ENCODE measurements around the gene TRAPPC10.

The TRAPPC10 gene

GRCh38 chr21:43982489-43983078 lies 29.5 kb upstream of the TRAPPC10 start:
- H3K27ac ChIP-seq, result no peak overlapping the region
- DNase-seq (ENCODE audit: low read depth, low spot score), result no peak

- DNase-seq (ENCODE audit: low read depth, low spot score), result no peak
- no peak overlapping the region for H3K27ac ChIP-seq
Measured at GRCh38 chr21:43983390-43983789, 28.7 kb upstream of the TRAPPC10 start.

DNA sequence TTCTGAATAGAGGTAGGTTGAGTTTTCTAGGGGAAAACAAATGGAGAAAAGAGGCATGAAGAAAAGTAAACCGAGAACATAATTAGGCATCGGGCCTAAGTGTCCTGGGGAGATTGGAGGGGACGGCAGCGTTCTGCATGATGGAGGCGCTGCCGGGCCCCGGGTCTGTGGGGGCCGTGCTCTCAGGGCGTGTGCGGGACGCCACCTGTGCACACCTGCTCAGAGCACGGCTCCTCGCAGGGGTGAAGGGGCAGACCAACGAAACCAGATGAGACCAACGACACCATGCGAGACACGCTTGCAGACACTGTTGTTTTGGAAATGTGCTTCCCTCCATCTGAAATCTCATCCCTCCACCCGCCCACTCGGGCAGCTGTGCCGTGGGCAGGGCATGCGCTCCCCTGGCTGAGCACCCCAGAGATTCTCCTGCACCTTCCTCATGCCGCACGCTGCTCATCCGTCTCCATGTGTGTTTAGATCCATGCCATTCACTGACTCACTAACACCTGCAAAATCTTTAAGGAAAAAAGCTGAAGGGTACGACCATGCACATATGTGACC lies 28.2 kb upstream of the TRAPPC10 start:
- H3K27ac ChIP-seq, result no peak overlapping the region
- DNase-seq (ENCODE audit: low read depth, low spot score), result no peak

- DNase-seq (ENCODE audit: low read depth, low spot score), result no peak
- H3K27ac ChIP-seq, result no peak overlapping the region
Measured at GRCh38 chr21:43984905-43985689, 27.0 kb upstream of the TRAPPC10 start.

- DNase-seq (ENCODE audit: low read depth, low spot score), result no peak
Measured at GRCh38 chr21:43985690-43986251, 26.3 kb upstream of the TRAPPC10 start.

GRCh38 chr21:43986544-43987451 lies 25.3 kb upstream of the TRAPPC10 start:
- no peak overlapping the region for H3K27ac ChIP-seq
- no peak for DNase-seq (ENCODE audit: low read depth, low spot score)

More at GRCh38 chr21:43985690-43986251, 26.3 kb upstream of the TRAPPC10 start:
- H3K27ac ChIP-seq, result no peak overlapping the region

- no peak overlapping the region for H3K27ac ChIP-seq
- no peak for DNase-seq (ENCODE audit: low read depth, low spot score)
Measured at GRCh38 chr21:43987509-43987908, 24.6 kb upstream of the TRAPPC10 start.

GRCh38 chr21:43988016-43988415 lies 24.1 kb upstream of the TRAPPC10 start:
- no peak for DNase-seq (ENCODE audit: low read depth, low spot score)
- no peak overlapping the region for H3K27ac ChIP-seq

DNA sequence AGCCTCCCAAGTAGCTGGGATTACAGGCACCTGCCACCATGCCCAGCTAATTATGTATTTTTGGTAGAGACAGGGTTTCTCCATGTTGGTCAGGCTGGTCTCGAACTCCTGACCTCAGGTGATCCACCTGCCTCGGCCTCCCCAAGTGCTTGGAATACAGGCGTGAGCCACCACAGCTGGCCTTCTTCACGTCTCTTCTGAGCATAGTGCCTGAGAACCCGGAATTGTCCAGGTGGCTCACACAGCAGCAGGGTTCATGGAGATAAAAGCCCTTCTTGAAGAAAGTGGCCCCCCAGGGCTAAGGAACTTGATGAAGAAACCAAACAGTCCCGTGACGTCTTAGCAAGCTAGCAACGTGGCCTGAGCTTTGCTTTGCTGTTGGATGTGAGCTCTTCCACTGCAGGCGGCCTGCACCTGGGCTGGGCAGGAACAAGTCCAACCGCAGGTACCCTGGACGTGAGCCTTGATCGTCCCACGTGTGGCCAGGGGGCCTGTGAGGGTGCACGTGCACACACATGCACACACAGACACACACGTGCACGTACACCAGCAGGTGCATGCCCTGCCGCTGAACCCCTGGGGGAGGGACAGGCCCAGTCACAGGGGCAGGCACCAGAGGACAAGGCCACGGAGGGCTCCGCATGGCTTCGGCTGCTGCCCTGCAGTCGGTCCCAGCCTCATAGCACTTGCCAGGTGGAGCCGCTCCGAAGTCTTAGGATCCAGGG lies 23.4 kb upstream of the TRAPPC10 start:
- no peak overlapping the region for H3K27ac ChIP-seq
- DNase-seq (ENCODE audit: low read depth, low spot score), result no peak

DNA sequence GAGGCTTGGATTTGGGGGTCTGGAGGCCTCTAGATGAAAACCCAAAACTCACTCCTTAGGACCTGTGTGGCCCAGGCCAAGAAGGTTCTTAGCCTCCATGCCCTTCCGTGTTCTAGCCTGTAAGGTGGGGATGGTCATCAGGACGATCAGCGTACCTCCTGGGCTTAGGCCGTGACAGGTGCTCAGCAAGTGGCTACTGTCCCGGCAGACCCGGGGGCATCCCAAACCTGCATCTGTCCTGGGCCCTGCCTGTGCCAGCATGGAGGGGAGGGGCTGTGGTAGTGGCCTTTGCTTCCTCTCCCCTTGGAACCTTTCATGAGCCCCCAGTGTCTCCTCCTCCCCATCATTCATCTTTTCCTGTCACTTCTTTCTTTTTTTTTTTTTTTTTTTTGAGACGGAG lies 22.7 kb upstream of the TRAPPC10 start:
- H3K27ac ChIP-seq, result no peak overlapping the region
- no peak for DNase-seq (ENCODE audit: low read depth, low spot score)

DNA sequence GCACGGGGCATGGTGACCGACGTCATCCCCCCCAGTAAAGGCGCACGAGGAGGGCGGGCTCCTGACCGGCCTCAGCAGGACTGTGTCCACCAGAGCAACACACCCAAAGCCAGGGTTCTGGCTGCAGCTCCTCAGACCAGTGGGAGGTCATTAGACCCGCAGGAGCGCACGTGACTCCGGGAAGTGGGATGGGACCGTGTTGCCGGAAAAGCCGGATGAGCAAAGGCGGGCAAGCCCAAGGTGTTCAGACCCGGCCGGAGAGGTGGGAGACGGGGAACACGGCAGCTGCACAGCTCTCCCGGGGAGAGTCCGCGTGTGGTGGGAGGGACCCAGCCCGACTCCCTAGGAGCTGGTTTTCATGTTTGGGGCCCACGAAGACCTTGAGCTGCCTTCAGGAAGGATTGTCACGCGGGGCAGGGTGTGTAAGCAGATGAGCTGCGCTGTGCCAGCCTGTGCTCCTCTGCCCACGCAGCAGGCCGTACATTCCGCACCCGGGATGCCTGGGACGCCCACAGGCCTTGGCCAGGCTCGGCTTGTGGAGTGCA lies 20.6 kb upstream of the TRAPPC10 start:
- H3K27ac ChIP-seq, result no peak overlapping the region
- no peak for DNase-seq (ENCODE audit: low read depth, low spot score)

- no peak for DNase-seq (ENCODE audit: low read depth, low spot score)
- H3K27ac ChIP-seq, result no peak overlapping the region
Measured at GRCh38 chr21:43992121-43992520, 20.0 kb upstream of the TRAPPC10 start.

DNA sequence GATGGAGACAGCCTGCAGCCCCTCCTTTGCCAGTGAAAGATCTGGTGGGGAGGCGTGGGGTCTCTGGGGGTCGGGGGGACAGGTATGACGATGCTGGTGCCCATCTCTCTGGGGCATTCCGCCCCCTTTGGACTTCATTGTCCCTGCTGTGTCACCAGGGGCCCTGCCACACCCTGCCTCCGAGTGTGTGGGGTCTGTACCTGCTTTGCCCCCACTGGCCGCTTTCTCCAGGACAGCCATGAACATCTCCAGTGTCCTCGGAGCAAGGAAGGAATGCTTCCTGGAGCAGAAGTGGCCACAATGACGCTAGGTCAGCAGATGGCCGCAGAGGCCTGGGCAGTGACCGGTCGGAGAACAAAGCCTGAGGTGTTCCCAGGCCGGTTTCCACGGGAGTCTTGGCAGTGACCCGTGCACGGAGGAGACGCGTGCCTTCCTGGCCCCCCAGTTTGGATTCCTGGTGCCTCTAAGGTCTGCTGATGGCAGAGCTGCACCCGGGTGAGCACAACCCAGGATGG lies 18.6 kb upstream of the TRAPPC10 start:
- no peak for DNase-seq (ENCODE audit: low read depth, low spot score)
- H3K27ac ChIP-seq, result no peak overlapping the region

- no peak overlapping the region for H3K27ac ChIP-seq
- no peak for DNase-seq (ENCODE audit: low read depth, low spot score)
Measured at GRCh38 chr21:43994085-43994484, 18.0 kb upstream of the TRAPPC10 start.

DNA sequence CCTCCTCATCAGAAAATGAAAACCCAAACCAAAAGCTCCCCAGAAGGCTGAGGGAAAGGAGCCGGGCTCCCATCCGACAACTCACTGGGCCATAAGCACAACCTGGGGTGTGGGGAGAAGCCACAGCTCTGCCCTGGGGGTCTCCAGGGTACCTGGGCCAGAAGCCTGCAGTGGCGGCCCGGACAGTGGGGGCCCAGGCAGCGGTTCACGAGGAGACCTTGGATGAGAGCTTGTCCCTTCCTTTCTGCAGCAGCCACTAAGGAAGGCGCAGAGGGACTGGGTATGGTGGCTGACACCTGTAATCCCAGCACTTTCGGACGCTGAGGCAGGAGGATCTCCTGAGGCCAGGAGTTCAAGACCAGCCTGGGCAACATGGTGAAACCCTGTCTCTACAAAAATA lies 17.5 kb upstream of the TRAPPC10 start:
- no peak for DNase-seq (ENCODE audit: low read depth, low spot score)
- no peak overlapping the region for H3K27ac ChIP-seq

GRCh38 chr21:43995521-43996105 lies 16.5 kb upstream of the TRAPPC10 start:
- DNase-seq (ENCODE audit: low read depth, low spot score), result no peak

GRCh38 chr21:43997766-43998742 lies 14.1 kb upstream of the TRAPPC10 start:
- H3K27ac ChIP-seq, result no peak overlapping the region

More at GRCh38 chr21:43995521-43996105, 16.5 kb upstream of the TRAPPC10 start:
- no peak overlapping the region for H3K27ac ChIP-seq

DNA sequence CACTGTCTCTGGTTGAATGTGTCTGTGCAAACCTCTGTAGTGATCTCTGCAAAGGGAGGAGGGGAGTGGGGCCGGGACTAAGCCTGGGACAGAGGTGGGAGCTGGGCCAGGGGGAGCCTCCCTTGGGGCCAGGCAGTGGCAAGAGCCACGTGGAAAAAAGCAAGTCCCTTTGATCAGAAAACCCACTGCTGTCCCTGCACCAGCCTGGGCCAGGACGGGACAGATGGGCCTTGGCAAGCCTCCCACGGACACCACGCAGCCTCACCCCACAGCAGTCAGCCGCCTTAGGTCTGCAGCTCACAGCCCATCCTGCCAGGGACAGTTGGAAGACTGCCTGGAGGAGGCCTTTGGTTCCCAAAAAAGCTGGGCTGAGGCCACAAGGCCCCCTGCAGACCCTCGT lies 11.7 kb upstream of the TRAPPC10 start:
- no peak for DNase-seq (ENCODE audit: low read depth, low spot score)
- H3K27ac ChIP-seq, result no peak overlapping the region

More at GRCh38 chr21:43997766-43998742, 14.1 kb upstream of the TRAPPC10 start:
- no peak for DNase-seq (ENCODE audit: low read depth, low spot score)

All from epithelial cell of prostate (primary cell).